Cerebellar nuclear complex (tissue), 1 donor: Measurements from ENCODE around the gene OPRM1.
A peak's percentile ranks its signal among the peaks of the same experiment; 100 is the strongest.
"Not testable (repeated sequence)": the region's sequence is repeated elsewhere in the genome, so short reads cannot be mapped to it uniquely, and the experiment has no call there.

Source experiments
- DNase-seq, 2 experiments: peaks; one replicate each; lab custom pipeline; 2025; lab: John Stamatoyannopoulos, UW

The OPRM1 gene

DNA sequence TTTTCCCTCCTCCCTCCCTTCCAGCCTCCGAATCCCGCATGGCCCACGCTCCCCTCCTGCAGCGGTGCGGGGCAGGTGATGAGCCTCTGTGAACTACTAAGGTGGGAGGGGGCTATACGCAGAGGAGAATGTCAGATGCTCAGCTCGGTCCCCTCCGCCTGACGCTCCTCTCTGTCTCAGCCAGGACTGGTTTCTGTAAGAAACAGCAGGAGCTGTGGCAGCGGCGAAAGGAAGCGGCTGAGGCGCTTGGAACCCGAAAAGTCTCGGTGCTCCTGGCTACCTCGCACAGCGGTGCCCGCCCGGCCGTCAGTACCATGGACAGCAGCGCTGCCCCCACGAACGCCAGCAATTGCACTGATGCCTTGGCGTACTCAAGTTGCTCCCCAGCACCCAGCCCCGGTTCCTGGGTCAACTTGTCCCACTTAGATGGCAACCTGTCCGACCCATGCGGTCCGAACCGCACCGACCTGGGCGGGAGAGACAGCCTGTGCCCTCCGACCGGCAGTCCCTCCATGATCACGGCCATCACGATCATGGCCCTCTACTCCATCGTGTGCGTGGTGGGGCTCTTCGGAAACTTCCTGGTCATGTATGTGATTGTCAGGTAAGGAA lies at the start of gene OPRM1:
OPRM1 (plus strand) TSS at position 10 of the 612 bp plus-strand sequence; CDS start at position 315, 305 bp downstream.
- DNase-seq, result peak in 1 of 2 experiments; percentile 55

DNA sequence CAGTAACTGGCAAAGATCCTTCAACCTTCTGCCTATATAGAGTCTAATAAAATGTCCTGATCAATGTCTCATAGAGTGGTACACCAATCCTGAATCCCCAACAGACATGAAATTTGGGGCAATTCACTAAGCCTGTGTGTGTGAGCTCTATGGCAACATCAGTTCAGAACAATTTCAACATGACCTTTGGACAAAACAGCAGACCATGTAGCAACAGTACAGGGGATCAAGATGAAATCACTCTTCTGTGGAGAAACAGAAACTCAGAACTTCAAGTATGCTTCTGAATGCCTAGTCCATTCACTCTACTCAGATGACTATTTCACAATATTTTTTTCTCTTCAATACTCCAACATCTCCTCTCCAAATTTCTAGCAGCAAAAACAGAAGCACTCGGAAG lies 49.1 kb upstream of the OPRM1 start:
- no peak for DNase-seq

DNA sequence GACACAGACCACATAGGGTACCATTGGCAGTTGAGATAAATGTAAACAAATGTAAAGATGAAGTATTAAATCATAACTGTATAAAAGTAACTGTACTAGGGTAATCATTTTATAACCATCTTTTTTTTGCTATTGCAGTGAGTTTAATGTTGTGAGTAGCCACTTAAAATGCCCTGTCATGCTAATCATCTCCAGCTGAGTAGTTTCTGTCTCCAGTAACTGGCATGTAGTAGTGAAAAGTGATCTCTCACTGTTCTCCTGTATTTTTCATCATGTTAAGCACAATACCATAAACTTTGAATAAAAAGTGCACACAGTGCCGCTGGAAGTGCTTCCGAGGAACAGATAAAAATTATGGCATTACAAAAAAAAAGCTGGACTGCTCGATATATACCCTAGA lies 45.0 kb upstream of the OPRM1 start:
- no peak for DNase-seq

DNA sequence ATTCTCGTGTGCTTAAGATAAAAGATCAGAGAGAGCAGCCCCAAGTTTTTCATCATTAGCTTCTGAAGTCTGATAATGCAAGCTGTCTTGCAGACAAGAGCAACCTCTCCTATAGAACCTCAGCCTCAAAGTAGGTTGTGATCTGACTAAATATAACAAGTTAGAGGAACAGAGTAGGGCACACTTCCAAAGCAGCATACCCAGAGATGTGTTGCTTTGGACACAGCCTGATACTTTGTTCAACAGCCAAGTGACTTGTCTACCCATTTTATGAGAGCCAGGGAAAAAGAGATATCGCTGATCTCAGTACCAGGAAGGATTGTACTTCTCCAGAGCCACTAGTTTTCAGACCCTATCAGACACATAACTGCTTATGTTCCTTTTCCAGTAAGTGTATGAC lies 44.2 kb upstream of the OPRM1 start:
- no peak for DNase-seq

DNA sequence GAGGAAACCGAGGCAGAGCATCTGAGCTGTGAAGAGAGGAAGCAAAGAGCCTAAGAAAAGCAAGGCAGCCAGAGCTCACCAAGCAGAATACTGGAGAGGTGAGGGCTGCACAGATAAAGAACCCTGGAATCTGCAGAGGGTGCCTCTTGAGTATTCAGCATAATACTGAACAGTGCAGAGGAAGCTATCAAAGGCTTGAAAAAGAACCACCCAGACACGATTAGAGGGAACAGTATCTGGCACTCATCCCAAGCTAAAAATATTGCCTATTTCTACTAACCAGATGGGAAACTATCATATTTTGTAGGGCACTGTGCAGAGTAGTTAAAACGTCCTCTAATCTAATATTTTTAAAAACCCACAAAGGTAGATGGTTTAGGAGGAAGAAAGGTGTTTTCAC lies 41.8 kb upstream of the OPRM1 start:
- peak in 1 of 2 experiments; percentile 23 for DNase-seq

DNA sequence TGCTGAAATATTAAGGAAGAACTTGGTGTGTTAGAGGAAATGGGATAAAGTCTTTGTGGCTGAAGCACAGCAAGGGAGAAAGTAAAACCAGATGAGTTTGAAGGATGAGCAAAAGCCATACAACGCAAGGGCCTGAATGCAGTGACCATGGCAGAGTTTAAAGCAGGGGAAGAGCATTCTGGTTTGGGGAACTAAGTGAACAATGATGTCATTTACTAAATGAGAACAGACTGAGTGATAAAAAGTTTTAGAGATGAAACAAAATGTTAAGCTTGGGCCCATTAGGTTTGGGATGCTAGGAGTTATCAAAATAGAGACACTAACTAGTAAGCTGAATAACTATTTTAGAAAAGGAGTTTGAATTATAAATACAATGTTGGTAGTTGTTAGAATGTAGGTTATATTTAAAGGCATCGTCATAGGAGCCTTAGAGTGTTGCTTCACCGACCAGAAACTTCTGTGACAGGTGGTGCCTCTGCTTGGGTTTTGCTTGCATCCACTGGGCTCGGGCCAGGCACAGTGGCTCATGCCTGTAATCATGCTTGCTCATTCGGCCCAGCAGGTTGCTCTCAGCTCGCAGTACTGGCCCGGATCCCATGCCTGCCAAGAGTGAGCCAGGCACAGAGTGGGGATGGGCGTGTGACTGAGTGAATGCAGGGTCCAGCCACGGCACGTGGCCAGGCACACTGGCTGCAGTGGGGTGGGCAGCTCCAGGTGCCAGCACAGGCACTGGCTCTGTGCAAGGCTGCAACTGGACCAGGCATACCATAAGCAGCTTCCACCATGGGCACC lies 37.4 kb upstream of the OPRM1 start:
- DNase-seq, result peak; percentile 49 to 82

DNA sequence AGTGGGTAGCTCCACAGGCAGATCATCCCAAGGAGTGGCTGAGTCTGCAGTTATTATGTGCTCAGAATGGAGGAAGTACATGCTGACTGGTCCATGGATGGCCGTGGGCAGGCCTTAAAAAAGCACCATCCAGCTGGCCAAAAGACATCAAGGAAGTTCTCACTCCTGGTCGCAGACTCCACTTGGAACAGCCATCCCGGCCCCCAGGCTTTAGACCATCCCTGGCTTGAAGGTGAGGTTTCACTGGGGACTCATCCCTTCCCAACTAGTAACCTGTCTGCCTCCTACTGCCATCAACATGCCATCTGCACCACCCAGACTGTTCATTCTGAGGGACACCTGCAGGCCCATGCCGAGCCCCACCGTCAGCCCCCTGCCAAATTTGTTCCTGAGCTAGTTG lies 36.1 kb upstream of the OPRM1 start:
- no peak for DNase-seq

DNA sequence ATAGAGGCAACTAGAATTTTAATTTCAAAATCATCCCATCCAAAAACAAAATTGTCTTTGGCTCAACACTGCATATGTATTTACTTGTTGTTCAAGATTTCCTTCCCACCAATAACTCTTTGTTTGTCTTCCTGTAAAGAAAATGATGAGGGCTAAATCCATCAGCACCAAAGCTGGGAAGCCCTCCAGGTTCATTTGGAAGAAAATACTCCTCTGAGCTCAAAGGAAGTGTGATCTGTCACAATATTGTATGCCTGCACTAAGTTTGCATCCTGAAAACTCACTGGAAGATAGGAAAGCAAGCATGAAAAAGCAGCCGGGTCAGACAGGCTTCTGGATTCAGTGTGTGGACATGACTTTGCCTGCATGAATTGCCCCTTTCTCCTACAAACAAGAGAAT lies 28.7 kb upstream of the OPRM1 start:
- DNase-seq, result no peak

DNA sequence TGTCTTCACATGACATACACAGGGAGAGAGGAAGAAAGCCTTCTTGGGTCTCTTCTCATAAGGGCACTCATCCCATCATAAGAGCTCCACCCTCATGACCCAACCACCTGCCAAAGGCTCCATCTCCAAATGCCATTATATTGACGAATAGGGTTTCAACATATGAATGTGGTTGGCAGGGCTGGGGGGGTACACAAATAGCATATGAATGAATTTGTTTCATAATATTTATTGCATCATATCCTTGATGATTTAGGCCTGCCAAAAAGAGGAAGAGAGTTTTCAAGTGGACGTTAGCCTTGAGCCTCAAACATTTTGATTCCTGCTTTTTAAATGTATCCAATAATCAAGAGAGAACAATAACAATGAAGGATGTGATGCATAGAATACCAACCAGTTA lies 26.2 kb upstream of the OPRM1 start:
- DNase-seq, result no peak

DNA sequence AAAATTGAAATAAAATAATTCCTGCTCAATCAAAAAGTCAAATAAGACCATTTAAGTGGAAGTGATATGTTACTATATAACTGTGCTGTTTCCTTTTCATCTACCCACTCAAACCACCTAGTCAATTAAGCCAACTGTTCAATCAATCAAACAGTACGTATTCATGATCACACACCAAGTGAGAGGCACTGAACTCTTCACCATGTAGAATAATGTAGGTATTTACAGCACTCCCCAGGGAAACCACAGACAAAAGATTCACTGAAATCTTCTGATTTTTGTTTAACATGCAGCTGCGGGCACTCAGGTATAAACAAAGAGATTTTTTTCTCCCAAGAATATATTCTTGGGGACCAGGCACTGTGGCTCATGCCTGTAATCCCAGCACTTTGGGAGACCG lies 21.3 kb upstream of the OPRM1 start:
- no peak for DNase-seq

DNA sequence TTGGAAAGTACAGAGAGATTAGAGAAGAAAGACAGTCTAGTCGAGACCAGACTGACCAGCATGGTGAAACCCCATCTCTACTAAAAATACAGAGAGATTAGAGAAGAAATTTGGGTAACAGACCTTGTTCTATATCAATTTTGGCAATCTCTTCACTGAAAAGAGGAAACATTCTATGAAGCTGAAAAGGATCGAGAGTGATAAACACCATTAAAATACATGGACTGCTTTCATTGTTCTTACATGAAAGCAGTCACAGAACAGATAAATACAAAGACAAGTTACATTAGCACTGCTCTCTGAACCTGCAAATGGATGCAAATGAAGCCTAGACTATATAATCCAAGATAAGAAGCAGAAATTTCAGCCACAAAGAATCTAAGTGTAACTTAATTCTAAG lies 8.4 kb upstream of the OPRM1 start:
- DNase-seq, result no peak

DNA sequence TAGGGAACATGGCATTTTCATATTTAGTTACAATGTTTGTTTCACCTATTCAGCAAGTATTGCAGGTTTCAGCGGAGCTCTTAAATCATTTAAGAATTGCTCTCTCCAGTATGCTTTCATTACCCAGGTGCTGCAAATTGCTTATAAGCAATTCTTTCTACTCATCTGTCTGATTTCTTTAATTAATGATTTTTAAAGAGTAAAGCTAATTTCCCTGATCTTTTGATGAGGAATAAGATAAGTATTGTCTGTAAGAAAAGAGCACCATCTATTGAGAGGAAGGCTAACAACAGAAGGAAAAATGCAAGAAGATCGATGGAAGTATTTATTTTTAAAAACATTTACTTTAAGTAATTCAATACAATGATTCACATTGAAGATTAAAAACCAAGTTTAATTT lies 2.0 kb downstream of the OPRM1 start:
- DNase-seq, result peak in 1 of 2 experiments; percentile 32

DNA sequence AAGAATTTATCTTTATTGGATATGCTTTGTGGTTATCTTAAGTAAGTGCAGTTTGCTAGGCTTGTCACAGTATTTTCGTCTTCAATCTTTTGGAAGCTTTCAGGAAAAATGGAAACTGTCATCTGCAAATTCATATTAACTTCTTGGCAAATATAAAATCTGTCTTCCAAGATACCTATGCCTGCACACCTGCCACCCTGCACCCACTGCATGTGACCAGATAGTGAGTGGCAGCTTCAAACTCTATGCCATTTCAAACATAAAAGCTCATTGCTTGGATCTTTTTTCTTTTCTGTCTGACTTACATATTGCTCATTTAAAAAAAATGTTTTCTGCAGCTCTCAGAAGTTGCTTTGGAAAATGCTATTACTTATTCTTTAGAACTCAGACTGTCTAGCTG lies 14.1 kb downstream of the OPRM1 start:
- DNase-seq, result no peak

DNA sequence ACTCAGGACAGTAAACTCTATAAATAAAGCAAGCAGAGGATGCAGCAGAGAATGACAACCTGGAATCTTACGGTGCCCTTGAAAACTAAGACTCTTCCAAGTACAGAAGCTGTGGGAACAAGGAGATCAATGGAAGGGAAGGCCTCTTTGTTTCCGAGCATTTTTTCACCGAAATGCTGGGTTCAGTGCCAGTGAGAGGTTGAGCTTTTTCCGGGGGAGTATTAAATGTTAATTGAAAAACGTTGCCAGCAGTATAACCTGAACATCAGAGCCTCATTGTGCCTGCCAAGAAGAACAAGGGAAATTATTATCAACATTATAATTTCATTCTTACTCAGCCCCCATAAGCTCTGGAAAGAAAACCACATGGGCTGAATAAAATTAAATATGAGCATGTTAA lies 17.5 kb downstream of the OPRM1 start:
- DNase-seq, result peak; percentile 38 to 90

DNA sequence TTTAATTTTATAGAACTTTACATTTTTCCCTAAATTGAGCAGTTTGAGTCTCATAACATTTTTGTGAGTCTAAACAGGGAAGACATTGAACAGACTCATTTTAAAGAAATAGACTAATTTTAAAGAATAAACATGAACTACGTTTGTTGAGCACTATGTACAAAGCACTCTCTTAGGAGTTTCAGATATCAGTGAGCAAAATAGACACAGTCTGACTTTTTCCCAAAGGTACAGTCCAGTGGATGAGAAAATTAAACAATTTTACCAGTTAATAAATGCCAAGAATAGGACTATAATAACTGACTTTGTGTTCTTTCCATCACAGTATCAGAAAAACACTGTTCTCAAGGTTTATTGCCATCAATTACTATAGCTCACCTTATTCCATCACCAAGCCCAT lies 18.1 kb downstream of the OPRM1 start:
- no peak for DNase-seq

DNA sequence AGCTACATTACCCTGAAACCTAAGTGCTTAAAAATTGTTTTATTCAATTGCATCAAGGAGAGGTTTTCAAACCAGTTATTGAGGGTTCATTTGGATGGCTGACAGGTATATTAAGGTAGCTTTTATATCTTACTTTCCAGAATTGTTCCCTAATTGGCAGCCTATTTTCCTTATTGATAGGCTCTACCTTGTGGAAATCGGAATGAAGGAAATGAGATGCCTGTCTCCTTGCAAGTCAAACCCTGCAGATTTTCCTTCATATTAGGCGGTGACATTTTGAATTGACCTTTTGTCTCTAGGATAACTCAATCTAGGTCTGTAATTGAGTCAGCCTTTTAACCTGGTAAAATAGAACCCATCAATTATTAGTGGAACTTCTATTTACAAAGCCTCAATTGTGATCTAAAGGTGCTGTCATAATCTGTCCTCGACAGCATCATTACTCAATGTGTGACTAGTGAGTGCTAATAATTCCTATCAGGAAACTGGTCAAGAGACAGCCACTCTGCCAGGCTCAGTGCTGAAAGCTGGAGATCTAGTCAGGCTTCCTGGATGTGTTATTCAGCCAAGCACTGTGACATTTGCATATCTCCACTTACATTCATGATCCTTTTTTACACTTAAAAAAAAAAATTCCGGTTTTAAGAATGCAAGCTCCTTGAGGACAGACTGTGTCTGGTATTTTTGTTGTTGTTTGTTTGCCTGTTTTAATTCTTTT lies 20.1 kb downstream of the OPRM1 start:
- peak in 1 of 2 experiments; percentile 30 for DNase-seq

DNA sequence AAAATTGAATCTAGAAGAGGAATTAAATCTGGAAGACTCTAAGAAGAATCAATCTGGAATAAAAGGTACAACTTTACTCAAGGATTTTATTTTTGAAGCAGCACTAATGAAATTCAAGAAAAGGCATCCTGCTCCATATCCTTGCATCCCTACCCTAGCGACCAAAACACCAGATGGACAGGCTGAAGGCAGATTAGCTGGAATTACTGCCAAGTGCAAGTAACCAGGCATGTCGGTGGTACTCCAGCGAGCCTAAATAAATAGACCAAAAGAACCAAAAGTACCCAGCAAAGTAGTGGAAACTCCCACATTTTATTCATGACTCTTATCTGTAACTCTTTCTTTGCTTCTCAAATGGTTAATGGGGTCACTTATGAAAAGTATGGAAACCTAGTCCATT lies 21.0 kb downstream of the OPRM1 start:
- peak; percentile 51 to 80 for DNase-seq

DNA sequence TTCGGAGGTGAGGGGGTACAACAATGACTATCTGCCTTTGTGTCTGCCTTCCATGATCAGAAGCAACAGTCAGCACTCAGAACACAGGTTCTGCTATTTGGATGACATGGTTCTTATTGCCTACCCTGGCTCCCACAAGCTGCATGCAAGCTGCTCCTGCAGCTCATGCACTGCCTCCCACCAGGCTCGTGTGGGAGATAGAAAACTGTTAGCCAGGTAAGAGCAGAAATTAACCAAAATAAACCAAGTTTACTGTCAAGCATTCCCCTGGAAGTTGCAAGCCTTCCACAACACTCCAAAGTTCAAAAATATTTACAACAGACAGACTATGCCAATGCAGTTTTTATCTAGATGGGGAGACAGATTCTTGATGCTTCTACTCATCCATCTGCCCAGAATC lies 31.0 kb downstream of the OPRM1 start:
- DNase-seq, result no peak

DNA sequence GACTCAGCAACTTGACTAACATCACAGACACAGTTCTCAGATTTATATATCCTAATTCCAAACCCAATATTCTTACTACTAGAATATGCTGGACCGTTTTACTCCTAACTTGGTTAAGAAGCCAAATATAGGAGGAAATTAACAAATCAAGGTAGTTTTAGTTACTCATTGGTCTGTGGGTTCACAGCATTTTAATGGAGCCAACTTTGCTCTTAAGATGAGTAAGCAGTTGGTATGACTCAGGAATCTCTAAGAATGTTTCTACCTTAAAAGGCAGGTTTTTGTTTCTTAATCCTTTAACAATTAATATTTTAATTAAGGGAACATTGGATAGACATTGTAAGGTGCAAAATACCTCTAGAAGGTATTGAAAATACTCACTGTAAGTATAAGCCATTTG lies 31.6 kb downstream of the OPRM1 start:
- DNase-seq, result no peak

DNA sequence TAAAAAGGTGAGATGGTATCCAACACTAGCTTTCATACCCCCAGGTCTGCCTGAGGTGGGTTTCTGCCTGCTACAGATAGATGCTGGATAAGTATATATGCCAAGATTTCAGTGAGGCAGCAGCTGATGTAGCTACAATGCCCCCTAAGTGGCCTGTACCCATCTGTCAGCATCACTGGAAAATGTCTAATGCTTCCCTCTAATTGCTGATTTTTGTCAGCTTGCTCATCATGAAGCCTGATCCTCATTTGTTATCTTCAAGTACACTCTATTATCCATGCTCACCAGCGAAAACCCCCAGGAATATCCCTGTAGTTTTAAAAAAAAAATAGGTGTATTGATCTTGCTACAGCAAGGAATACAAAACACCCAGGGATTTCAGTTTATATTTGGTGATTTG lies 32.2 kb downstream of the OPRM1 start:
- DNase-seq, result no peak

DNA sequence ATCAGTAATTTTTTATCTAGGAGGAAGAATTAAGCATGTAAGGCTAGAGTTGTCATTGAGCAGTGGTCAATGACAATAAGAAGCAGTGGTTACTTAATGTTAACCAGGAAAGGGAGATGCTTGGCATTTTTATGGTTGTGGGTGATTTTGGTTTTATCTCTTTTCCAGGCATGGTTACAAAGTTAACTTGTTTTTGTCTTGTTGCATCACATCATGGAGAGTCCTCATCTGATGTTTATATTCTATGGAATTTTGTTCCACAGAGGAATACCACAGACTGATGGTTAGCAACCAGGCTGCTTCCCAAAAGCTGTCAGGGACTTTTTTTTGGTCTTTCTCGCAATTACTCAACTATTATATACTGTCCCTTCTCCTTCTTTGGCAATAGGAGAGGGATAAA lies 32.7 kb downstream of the OPRM1 start:
- no peak for DNase-seq

DNA sequence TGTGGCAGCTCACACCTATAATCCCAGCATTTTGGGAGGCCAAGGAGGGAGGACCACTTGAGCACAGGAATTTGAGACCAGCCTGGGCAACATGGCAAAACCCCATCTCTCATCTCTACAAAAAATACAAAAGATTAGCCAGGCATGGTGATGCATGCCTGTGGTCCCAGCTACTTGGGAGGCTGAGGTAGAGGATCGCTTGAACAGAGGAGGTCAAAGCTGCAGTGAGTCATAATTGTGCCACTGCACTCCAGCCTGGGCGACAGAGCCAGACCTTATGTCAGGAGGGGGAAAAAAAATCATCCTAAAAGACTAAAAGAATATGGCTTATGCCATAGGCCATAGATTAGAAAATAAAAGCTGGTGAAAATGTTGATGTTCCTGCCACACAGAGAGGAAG lies 39.6 kb downstream of the OPRM1 start:
- DNase-seq, result not testable (repeated sequence)
